ENCODE data around the gene WDPCP. TPM values are rescaled to one million over a fixed set of nuclear protein-coding genes. Genes with fewer than 3 reads are reported as not detected.

Gene WDPCP
- total and polyA plus RNA-seq, 2 experiments from 2014 or later, result 8.8 to 20.4 TPM

DNA sequence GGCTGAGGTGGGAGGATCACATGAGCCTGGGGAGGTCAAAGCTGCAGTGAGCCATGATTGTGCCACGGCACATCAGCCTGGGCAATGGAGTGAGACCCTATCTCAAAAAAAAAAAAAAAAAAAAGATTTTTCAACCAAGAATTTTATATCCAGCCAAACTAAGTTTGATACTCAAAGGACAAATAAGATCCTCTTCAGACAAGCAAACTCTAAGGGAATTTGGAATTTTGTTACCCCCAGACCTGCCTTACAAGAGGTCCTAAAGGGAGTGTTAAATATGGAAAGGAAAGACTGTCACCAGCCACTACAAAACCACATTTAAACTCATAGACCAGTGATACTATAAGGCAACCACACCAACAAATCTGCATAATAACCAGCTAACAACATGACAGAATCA lies 67.5 kb downstream of the WDPCP start (continued):
- TF ChIP-seq, protein P1, sequence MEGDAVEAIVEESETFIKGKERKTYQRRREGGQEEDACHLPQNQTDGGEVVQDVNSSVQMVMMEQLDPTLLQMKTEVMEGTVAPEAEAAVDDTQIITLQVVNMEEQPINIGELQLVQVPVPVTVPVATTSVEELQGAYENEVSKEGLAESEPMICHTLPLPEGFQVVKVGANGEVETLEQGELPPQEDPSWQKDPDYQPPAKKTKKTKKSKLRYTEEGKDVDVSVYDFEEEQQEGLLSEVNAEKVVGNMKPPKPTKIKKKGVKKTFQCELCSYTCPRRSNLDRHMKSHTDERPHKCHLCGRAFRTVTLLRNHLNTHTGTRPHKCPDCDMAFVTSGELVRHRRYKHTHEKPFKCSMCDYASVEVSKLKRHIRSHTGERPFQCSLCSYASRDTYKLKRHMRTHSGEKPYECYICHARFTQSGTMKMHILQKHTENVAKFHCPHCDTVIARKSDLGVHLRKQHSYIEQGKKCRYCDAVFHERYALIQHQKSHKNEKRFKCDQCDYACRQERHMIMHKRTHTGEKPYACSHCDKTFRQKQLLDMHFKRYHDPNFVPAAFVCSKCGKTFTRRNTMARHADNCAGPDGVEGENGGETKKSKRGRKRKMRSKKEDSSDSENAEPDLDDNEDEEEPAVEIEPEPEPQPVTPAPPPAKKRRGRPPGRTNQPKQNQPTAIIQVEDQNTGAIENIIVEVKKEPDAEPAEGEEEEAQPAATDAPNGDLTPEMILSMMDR (conservative IDR thresholded peaks at IDR 0.05; ENCODE audit: low read depth in 2 of 2), result no peak

DNA sequence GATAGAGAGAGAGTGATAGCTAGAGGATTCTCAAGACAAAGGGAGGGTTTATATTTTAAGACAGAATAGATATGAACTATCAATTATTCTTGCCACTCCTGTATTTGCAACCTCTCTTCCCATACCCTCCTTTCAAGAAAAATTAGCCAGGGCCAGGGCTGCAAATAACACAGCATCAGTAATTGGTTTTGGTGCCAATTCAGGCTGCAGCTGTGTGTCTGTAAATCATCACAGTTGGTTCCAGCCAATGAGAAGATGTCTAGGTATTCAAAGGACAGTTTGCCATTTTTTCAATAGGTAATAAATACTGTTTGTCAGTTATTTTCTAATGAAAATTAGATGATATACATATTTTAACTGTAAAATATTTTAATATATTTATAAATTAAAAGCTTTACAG lies 73.5 kb downstream of the WDPCP start:
- H3K36me3 Mint-ChIP-seq (ENCODE audit: low read depth), result peaks cover 19% of the 10 kb centered on the region
- H3K36me3 ChIP-seq (ENCODE audit: insufficient read depth), result 0 out of 2 replicates have a peak, but pooled peaks cover 4% of the 10 kb centered on the region
- TF ChIP-seq, protein P2, sequence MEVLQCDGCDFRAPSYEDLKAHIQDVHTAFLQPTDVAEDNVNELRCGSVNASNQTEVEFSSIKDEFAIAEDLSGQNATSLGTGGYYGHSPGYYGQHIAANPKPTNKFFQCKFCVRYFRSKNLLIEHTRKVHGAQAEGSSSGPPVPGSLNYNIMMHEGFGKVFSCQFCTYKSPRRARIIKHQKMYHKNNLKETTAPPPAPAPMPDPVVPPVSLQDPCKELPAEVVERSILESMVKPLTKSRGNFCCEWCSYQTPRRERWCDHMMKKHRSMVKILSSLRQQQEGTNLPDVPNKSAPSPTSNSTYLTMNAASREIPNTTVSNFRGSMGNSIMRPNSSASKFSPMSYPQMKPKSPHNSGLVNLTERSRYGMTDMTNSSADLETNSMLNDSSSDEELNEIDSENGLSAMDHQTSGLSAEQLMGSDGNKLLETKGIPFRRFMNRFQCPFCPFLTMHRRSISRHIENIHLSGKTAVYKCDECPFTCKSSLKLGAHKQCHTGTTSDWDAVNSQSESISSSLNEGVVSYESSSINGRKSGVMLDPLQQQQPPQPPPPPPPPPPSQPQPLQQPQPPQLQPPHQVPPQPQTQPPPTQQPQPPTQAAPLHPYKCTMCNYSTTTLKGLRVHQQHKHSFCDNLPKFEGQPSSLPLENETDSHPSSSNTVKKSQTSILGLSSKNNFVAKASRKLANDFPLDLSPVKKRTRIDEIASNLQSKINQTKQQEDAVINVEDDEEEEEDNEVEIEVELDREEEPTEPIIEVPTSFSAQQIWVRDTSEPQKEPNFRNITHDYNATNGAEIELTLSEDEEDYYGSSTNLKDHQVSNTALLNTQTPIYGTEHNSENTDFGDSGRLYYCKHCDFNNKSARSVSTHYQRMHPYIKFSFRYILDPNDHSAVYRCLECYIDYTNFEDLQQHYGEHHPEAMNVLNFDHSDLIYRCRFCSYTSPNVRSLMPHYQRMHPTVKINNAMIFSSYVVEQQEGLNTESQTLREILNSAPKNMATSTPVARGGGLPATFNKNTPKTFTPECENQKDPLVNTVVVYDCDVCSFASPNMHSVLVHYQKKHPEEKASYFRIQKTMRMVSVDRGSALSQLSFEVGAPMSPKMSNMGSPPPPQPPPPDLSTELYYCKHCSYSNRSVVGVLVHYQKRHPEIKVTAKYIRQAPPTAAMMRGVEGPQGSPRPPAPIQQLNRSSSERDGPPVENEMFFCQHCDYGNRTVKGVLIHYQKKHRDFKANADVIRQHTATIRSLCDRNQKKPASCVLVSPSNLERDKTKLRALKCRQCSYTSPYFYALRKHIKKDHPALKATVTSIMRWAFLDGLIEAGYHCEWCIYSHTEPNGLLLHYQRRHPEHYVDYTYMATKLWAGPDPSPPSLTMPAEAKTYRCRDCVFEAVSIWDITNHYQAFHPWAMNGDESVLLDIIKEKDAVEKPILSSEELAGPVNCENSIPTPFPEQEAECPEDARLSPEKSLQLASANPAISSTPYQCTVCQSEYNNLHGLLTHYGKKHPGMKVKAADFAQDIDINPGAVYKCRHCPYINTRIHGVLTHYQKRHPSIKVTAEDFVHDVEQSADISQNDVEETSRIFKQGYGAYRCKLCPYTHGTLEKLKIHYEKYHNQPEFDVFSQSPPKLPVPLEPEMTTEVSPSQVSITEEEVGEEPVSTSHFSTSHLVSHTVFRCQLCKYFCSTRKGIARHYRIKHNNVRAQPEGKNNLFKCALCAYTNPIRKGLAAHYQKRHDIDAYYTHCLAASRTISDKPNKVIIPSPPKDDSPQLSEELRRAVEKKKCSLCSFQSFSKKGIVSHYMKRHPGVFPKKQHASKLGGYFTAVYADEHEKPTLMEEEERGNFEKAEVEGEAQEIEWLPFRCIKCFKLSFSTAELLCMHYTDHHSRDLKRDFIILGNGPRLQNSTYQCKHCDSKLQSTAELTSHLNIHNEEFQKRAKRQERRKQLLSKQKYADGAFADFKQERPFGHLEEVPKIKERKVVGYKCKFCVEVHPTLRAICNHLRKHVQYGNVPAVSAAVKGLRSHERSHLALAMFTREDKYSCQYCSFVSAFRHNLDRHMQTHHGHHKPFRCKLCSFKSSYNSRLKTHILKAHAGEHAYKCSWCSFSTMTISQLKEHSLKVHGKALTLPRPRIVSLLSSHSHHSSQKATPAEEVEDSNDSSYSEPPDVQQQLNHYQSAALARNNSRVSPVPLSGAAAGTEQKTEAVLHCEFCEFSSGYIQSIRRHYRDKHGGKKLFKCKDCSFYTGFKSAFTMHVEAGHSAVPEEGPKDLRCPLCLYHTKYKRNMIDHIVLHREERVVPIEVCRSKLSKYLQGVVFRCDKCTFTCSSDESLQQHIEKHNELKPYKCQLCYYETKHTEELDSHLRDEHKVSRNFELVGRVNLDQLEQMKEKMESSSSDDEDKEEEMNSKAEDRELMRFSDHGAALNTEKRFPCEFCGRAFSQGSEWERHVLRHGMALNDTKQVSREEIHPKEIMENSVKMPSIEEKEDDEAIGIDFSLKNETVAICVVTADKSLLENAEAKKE (CRISPR knock-in tag; IDR thresholded peaks at IDR 0.05), result no peak
- TF ChIP-seq NANOG (IDR thresholded peaks at IDR 0.05; ENCODE audit: borderline replicate concordance) (no peak), JUNB (IDR thresholded peaks at IDR 0.05; ENCODE audit: unreplicated experiment) (no peak), EZH2phosphoT487 (IDR thresholded peaks at IDR 0.05; ENCODE audit: unreplicated experiment) (no peak), EZH2 (IDR thresholded peaks at IDR 0.05; ENCODE audit: low read depth, unreplicated experiment) (no peak)
- TF ChIP-seq, protein P3, sequence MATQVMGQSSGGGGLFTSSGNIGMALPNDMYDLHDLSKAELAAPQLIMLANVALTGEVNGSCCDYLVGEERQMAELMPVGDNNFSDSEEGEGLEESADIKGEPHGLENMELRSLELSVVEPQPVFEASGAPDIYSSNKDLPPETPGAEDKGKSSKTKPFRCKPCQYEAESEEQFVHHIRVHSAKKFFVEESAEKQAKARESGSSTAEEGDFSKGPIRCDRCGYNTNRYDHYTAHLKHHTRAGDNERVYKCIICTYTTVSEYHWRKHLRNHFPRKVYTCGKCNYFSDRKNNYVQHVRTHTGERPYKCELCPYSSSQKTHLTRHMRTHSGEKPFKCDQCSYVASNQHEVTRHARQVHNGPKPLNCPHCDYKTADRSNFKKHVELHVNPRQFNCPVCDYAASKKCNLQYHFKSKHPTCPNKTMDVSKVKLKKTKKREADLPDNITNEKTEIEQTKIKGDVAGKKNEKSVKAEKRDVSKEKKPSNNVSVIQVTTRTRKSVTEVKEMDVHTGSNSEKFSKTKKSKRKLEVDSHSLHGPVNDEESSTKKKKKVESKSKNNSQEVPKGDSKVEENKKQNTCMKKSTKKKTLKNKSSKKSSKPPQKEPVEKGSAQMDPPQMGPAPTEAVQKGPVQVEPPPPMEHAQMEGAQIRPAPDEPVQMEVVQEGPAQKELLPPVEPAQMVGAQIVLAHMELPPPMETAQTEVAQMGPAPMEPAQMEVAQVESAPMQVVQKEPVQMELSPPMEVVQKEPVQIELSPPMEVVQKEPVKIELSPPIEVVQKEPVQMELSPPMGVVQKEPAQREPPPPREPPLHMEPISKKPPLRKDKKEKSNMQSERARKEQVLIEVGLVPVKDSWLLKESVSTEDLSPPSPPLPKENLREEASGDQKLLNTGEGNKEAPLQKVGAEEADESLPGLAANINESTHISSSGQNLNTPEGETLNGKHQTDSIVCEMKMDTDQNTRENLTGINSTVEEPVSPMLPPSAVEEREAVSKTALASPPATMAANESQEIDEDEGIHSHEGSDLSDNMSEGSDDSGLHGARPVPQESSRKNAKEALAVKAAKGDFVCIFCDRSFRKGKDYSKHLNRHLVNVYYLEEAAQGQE (IDR thresholded peaks at IDR 0.05; ENCODE audit: unreplicated experiment), result no peak
- TF ChIP-seq, protein P1 (conservative IDR thresholded peaks at IDR 0.05; ENCODE audit: low read depth in 2 of 2), result no peak
- TF ChIP-seq, protein P4, sequence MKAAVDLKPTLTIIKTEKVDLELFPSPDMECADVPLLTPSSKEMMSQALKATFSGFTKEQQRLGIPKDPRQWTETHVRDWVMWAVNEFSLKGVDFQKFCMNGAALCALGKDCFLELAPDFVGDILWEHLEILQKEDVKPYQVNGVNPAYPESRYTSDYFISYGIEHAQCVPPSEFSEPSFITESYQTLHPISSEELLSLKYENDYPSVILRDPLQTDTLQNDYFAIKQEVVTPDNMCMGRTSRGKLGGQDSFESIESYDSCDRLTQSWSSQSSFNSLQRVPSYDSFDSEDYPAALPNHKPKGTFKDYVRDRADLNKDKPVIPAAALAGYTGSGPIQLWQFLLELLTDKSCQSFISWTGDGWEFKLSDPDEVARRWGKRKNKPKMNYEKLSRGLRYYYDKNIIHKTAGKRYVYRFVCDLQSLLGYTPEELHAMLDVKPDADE (IDR thresholded peaks at IDR 0.05), result no peak
- peaks cover 20% of the 10 kb centered on the region for H3K9me3 Mint-ChIP-seq
- H3K4me1 ChIP-seq (ENCODE audit: insufficient read depth), result no peaks in the 10 kb centered on the region
- no peaks in the 10 kb centered on the region for H3F3A ChIP-seq (replicated peaks; ENCODE audit: low read depth)
- H4K20me1 ChIP-seq (replicated peaks; ENCODE audit: insufficient read depth), result no peaks in the 10 kb centered on the region
- H3K27me3 ChIP-seq (ENCODE audit: insufficient read depth), result no peaks in the 10 kb centered on the region
- no peaks in the 10 kb centered on the region; the same call in 2 of the 3 replicates for H3K4me1 Mint-ChIP-seq
- H3K9me2 ChIP-seq (ENCODE audit: insufficient read depth), result no peaks in the 10 kb centered on the region
- H3K79me2 ChIP-seq (replicated peaks; ENCODE audit: insufficient read depth), result peaks cover 20% of the 10 kb centered on the region
- H3K4me2 ChIP-seq, result no peak overlapping the region
- H3K27me3 Mint-ChIP-seq (ENCODE audit: insufficient read depth, low read depth, poor library complexity), result peaks cover 1% of the 10 kb centered on the region
- ATAC-seq (no peak), DNase-seq (ENCODE audit: low spot score) (no peak)
- no peak overlapping the region for H3K4me3 Mint-ChIP-seq
- H3K27ac ChIP-seq (ENCODE audit: low read depth), result no peak overlapping the region
- H3K27ac Mint-ChIP-seq, result no peak overlapping the region
- H2AFZ ChIP-seq, result no peak overlapping the region
- H3K4me3 ChIP-seq, result no peak overlapping the region
